Colon (tissue), 2 donors: ENCODE data around the gene SCUBE1.

Experiments
- FAIRE-seq: peaks from 2 replicates; lab custom pipeline; 2012; peaks lifted over from hg19 to GRCh38; lab: Jason Lieb, UNC
- donor health status: control.
- donor health status: control.

The SCUBE1 gene

DNA sequence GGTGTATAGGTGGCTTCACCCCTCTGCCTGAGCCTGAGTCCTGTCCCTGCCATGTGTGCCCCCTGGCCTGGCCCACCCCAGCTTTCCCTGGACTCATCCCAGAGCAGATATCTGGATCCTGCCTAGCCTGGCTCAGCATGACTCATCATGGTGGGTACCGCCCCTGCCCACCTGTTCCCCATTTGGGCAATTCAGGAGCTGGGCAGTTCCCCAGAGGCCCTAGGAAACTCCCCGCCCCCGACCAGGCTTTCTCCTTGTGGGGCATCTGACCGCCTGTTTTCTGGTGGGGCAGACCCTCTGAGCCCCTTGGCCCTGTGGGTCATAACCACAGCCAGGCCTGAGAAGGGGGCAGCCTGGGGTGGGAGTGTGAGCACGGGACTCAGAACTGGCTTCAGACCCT, 187.4 kb downstream of the SCUBE1 start:
- FAIRE-seq, result no peak

DNA sequence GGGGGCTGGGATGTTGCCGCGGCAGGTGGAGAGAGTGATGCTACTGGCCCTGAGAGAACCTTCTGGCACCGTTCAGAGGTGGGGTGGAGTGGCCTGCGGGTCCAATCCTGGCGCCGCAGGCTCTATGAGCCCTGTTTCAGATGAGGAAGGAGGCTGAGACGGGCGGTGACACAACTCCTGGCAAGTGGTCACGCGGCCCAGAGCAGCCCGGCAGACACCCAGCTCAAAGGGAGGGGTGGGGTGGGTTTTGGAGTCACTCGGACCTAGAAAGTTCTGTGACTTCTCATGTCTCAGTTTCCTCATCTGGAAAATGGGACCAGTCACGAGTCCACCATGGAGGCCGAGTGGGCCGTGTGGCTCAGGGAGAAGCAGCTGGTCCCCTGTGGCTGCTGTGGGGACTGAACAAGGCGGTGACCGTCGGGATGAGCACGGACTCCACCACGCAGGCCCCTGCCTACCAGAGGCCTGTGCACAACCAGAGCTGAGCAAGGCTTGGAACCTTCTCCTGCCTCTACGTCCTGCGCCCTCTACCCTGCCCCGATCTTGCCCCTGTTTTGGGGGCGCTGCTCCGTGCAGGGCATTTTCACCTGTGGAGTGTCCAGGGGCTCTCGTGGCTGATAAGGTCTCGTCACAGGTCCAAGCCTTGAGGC, 188.2 kb downstream of the SCUBE1 start:
- FAIRE-seq, result no peak

DNA sequence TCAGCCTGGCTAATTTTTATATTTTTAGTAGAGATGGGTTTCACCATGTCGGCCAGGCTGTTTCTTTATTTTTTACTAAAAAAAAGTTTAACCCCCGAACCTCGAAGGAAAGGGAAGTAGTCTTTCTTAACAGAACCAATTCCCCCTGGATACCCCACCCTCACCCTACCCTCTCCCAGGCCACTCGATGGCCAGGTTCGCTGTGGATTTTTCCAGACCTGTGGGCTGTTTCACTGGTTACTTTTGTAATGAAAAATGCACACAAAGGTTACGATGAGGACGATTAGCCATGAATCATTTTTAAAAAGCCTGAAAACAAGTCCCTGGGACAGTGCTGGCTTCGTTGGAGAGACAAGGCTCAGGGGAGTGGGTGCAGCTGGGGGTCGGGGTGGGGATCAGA, 189.3 kb downstream of the SCUBE1 start:
- FAIRE-seq, result no peak

DNA sequence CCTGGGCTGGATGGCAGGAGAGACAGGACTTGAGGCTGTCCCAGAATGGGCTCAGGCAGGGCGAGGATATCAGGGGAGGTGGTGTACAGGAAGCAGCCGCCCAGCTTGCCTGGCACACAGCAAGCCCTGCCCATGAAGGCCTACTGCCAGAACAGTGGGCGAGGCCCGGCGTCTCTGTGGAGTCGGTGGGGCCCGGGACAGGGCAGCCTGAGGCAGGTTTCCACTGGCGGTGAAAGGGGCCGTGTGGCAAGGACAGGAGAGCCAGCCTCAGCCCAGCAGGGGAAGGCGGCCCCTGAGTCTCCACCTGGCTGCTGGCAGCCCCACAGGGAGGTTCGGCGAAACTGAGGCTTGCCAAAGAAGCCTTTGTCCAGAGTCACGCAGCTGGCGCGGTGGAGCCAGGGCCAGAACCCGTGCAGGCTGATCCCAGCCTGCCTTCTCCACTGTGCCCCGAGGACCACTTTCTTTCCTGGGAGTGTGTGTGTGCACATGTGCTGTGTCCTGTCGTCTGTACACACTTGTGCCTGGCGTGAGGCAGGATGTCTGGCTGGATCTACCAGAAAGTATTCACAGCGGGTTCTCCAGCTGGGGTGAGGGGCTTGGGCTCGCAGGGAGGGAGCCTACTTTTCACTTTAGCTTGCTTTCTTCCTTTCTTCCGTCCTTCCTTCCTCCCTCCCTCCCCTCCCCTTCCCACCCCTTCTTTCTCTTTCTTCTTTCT, 190.7 kb downstream of the SCUBE1 start:
- FAIRE-seq, result no peak

DNA sequence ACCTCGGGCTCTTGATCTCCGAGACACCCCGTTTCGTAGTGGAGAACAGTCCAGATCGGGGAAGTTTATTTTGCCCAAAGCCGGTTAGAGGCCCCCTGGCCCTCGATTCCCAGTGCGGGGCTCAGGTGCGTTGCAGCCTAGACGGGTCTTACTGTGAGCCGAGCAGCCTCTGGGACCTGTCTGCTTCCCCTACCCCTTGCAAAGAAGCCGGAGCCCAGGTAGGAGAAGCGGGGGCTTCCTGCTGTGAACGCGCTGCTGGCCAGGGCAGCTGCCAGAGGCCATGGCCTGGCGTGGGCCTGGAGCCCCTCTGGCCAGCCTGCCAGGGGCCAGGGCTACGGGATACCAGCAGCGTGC, 191.2 kb downstream of the SCUBE1 start:
- FAIRE-seq, result no peak

DNA sequence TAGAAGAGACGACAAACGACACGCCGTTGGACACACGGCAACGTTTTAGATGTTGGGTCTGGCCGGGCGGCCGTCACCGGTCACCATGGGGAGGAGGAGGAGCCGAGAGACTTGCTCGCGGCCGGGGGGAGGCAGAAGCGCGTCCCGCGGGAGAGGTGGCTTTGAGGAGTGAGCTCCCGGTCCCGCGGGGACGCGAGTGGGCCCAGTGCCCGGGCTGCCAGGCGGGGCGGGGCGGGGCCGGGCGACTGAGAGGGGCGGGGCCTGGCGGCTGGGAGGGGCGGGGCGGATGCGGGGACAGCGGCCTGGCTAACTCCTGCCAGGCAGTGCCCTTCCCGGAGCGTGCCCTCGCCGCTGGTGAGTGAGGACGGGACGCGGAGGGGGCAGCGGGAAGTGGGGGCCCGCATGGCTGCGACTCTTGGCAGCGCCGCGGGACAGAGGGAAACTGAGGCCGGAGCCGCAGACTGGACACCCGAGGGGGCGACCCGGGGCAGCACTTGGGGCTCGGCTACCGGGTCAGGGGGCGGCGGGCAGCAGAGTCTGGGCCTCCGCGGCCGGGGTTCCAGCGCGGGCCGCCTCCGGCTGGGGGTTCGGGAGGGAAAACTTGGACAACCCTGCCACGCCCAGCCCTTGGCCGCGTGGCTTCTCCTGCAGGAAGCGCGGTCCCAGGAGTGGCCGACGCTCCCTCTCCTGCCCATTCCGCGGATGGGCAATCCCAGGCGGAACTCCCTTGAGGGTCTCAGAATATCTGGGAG, 191.7 kb downstream of the SCUBE1 start, which contains the start of gene TSPO:
TSPO (plus strand) TSS at position 309 of the 752 bp plus-strand sequence. CDS start 7,680 bp downstream, outside the sequence.
- FAIRE-seq, result no peak

DNA sequence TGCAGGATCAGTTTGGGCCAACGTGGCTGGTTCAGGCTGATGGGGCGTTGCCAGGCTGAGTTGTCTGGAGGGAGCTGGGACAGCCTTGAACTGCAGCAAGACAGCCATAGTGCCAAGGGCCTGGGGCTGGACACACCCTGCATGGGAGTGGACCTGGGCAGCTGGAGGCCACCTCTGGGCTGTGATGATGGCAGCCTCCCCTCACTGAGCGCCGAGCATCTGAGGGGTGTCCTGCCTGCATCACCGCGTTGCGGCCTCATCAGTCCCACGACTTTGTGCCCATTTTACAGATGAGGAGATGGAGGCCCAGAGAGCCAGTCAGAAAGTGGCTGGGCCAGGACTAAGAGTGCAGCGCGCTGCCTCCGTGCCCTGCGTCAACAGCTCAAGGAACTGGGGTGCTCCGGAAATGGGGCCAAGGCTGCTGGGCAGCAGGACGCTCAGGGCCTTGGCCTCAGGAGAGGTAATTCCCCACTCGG, 192.4 kb downstream of the SCUBE1 start:
- no peak for FAIRE-seq

DNA sequence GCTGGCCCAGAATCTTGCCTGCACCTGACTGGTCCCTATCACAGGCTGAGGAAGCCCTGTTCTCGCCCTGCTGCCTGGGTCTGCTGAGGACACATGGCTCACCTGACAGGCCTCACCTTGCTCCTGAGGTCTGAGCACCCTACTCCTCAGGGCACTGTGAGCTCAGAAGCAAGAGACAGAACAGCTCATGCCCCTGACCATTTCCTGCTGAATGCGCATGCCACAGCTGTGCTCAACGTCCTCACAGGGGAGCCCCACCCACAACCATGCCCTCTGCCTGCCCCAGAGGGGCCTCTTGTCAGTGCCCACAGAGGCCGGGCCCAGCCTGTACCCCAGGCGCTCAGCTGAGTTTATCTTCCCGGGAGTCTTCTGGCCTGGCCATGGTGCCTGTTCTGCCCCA, 194.6 kb downstream of the SCUBE1 start:
- FAIRE-seq, result no peak

DNA sequence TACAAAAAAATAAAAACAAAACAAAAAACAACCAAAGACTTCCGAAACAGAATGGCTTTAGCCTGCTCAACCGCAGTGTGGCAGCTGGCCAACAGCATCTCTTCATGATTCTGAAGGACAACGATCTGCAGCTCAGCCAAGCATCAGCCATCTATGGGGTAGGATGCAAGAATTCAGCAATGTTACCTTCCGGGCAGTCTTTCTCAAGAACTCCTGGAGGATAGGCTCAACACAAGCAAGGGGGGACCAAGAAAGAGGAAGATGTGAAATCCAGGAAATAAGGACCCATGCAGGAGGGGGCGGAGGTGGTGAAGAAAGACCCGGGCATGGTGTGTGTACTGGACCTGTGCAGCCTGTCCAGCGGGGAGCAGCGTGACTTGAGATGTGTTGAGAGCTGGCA, 195.4 kb downstream of the SCUBE1 start:
- FAIRE-seq, result no peak
